HepG2 (cell line): ENCODE measurements around the gene LAMC3.

Experiments used
- ZZZ3 ChIP-seq: sonication (generic); formaldehyde crosslinking; IDR thresholded peaks from 2 replicates; pipeline ENCODE4 v1.4.0; 2020; ENCODE audit warnings: missing genetic modification reagents, mild to moderate bottlenecking, borderline replicate concordance
- TF ChIP-seq, protein P1 (sequence below): sonication (generic); formaldehyde crosslinking; IDR thresholded peaks from 2 replicates; pipeline ENCODE4 v1.5.0; 2020; ENCODE audit warnings: mild to moderate bottlenecking, missing genetic modification reagents, moderate library complexity
- TF ChIP-seq, protein P2 (sequence below): sonication (generic); formaldehyde crosslinking; IDR thresholded peaks from 2 replicates; pipeline ENCODE4 v1.8.0; 2022; ENCODE audit warnings: mild to moderate bottlenecking, missing genetic modification reagents; ENCODE audit not compliant: insufficient replicate concordance

DNA sequence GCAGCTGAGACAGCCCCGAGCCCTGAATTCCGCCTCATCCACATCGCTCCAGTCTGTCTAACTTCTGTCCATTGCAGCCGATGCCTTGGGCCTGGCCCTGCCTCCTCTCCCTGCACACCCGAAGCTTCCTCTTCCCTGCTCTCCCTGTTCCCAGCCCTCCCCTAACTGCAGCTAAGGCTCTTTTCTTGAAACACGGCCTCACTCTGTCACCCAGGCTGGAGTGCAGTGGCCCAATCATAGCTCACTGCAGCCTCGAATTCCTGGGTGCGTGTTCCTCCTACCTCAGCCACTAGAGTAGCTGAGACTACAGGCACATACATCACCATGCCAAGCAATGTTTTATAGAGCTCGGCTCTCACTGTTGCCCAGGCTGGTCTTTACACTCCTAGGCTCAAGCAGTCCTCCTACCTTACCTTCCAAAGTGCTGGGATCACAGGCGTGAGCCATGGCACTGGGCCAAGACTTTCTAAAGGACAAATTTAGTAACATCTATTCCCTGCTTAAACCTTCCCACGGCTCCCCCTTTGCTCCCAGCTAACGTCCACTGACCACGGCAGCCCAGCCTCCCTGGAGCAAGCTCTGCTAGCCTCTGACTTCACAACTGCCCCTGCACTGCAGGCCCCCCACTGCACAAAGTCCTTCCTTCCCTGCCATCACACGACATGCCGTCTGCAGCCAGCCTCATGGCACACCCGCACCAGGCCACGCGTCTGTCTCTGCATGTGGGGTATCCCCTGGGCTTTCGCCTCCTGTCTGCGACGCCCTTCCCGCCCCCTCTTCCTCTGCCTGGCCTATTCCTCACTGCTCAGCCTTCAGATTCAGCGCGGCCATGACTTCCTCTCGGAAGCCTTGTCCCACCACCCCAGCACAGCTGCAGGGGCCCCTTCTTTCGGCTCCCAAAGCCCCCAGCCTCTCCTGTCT is 28.6 kb downstream of the LAMC3 start:
- TF ChIP-seq, protein P1, sequence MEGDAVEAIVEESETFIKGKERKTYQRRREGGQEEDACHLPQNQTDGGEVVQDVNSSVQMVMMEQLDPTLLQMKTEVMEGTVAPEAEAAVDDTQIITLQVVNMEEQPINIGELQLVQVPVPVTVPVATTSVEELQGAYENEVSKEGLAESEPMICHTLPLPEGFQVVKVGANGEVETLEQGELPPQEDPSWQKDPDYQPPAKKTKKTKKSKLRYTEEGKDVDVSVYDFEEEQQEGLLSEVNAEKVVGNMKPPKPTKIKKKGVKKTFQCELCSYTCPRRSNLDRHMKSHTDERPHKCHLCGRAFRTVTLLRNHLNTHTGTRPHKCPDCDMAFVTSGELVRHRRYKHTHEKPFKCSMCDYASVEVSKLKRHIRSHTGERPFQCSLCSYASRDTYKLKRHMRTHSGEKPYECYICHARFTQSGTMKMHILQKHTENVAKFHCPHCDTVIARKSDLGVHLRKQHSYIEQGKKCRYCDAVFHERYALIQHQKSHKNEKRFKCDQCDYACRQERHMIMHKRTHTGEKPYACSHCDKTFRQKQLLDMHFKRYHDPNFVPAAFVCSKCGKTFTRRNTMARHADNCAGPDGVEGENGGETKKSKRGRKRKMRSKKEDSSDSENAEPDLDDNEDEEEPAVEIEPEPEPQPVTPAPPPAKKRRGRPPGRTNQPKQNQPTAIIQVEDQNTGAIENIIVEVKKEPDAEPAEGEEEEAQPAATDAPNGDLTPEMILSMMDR (CRISPR knock-in tag): no peak
- TF ChIP-seq ZZZ3 (CRISPR knock-in tag): no peak
- TF ChIP-seq, protein P2, sequence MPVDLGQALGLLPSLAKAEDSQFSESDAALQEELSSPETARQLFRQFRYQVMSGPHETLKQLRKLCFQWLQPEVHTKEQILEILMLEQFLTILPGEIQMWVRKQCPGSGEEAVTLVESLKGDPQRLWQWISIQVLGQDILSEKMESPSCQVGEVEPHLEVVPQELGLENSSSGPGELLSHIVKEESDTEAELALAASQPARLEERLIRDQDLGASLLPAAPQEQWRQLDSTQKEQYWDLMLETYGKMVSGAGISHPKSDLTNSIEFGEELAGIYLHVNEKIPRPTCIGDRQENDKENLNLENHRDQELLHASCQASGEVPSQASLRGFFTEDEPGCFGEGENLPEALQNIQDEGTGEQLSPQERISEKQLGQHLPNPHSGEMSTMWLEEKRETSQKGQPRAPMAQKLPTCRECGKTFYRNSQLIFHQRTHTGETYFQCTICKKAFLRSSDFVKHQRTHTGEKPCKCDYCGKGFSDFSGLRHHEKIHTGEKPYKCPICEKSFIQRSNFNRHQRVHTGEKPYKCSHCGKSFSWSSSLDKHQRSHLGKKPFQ (CRISPR knock-in tag): no peak
